ENCODE results near the gene C4orf46. TPM values are rescaled to one million over a fixed set of nuclear protein-coding genes. Genes with fewer than 3 reads are reported as not detected.

C4orf46 gene
- total RNA-seq, 5 donors from 2014 or later (not counting 1 experiment from before 2014, with no cell fraction given): 3.5 to 6.3 (median 4.2) TPM

DNA sequence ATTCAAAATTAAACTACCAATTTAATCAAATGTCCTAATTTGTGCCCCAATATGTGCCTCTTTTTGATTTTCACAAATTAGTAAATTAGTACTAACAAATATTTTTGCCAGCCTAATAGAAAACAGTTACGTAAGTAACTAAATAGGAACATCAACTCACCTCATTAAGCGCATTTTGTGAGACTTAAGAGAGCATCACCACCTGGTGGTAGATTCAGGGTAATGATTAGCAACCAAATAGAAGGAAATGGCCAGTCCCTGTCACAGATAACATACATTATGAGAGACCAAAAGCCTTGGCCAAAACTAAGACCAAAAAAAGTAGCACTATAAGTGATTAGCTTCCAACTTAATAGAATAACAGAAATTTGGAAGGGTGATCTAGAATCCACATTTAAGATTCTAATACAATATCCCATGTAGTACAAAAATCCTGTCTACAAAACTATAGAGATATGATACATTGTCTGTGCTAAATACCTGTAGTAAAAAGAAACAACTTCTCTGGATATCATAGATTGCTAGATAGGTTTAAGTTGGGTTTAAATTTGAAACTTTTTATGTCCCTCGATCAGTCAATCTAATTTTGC, 46.7 kb downstream of the C4orf46 start:
- DNase-seq: peak in 1 of 35 experiments; percentile 42
- Mint-ChIP-seq H3K27me3 (peaks cover 8 to 9% of the 10 kb centered on the region in 2 donors), H3K4me1 (no peaks in the 10 kb centered on the region), H3K36me3 (no peaks in the 10 kb centered on the region), H3K27ac (no peak overlapping the region), H3K9me3 (no peaks in the 10 kb centered on the region), H3K4me3 (no peak overlapping the region)
- ATAC-seq (replicated peaks in 1 of 4): no peak
- ChIA-PET CTCF (interaction anchor here in 1 of 2 donors (1.4 kb wide), 1 partner anchor 370 kb away, joined by 4 read pairs; no protein-coding TSS in a partner anchor), POLR2A (no interaction called here)
- Histone ChIP-seq H3K9me3 (no peaks in the 10 kb centered on the region), H3K4me3 (ENCODE audit: control insufficient read depth in 1 of 2, extremely low read depth in 1 of 2, low read length in 1 of 2) (no peak overlapping the region), H3K36me3 (ENCODE audit: control insufficient read depth in 2 of 2, extremely low read depth in 1 of 2, insufficient read depth in 1 of 2, low read length in 1 of 2) (no peaks in the 10 kb centered on the region), H3K27ac (ENCODE audit: low read length) (no peak overlapping the region), H3K4me1 (ENCODE audit: control insufficient read depth in 1 of 2, extremely low read depth in 1 of 2, insufficient read depth in 2 of 2, low read length in 2 of 2) (no peaks in the 10 kb centered on the region), H3K27me3 (replicated peaks in 1 of 2; ENCODE audit: control insufficient read depth in 2 of 2, extremely low read depth in 1 of 2, insufficient read depth in 2 of 2, low read length in 1 of 2) (peaks cover 0 to 3% of the 10 kb centered on the region in 2 experiments)
- WGBS (ENCODE audit: insufficient coverage): no CpG with 5 or more reads among the region's 3 CpGs

DNA sequence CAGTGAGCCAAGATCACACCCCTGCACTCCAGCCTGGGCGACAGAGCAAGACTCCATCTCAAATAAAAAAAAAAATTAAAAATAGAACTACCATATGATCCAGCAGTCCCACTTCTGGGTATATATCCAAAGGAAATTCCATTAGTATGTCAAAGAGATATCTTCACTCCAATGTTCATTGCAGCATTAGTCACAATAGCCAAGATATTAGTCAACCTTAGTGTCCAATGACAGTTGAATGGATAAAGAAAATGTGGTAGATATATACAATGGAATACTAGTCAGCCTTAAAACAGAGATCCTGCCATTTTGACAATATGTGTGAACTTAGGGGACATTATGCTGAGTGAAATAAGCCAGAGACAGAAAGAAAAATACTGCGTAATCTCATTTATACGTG, 49.4 kb downstream of the C4orf46 start:
- ChIA-PET CTCF (no interaction called here), POLR2A (no interaction called here)
- Mint-ChIP-seq H3K9me3 (no peaks in the 10 kb centered on the region), H3K27ac (no peak overlapping the region), H3K4me1 (no peaks in the 10 kb centered on the region), H3K27me3 (peaks cover 9% of the 10 kb centered on the region in 2 donors), H3K4me3 (no peak overlapping the region), H3K36me3 (no peaks in the 10 kb centered on the region)
- no peaks in the 10 kb centered on the region for H3K36me3 ChIP-seq (ENCODE audit: control insufficient read depth in 2 of 2, extremely low read depth in 1 of 2, insufficient read depth in 1 of 2, low read length in 1 of 2)
- no peak overlapping the region for H3K27ac ChIP-seq (ENCODE audit: low read length)
- H3K27me3 ChIP-seq (replicated peaks in 1 of 2; ENCODE audit: control insufficient read depth in 2 of 2, extremely low read depth in 1 of 2, insufficient read depth in 2 of 2, low read length in 1 of 2): peaks cover 0 to 3% of the 10 kb centered on the region in 2 experiments
- H3K9me3 ChIP-seq: no peaks in the 10 kb centered on the region
- 100% methylated on average over 2 of the region's 3 CpGs for WGBS (ENCODE audit: insufficient coverage)
- no peak for DNase-seq
- no peaks in the 10 kb centered on the region for H3K4me1 ChIP-seq (ENCODE audit: control insufficient read depth in 1 of 2, extremely low read depth in 1 of 2, insufficient read depth in 2 of 2, low read length in 2 of 2)
- no peak for ATAC-seq (replicated peaks in 1 of 4)
- H3K4me3 ChIP-seq (ENCODE audit: control insufficient read depth in 1 of 2, extremely low read depth in 1 of 2, low read length in 1 of 2): no peak overlapping the region

DNA sequence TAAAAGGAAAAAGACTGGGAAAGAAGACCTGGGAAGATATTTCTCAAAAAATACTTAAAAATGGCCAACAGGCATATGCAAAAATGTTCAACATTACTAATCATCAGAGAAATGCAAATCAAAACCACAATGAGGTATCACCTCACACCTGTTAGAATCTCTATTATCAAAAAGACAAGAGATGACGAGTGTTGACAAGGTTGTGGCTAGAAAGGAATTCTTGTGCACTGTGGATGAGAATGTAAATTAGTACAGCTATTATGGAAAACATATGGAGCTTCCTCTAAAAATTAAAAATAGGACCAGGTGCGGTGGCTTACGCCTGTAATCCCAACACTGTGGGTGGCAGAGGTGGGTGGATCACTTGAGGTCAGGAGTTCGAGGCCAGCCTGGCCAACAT, 50.0 kb downstream of the C4orf46 start:
- no peaks in the 10 kb centered on the region for H3K4me1 Mint-ChIP-seq

GRCh38 chr4:158617956-158618355, 53.7 kb downstream of the C4orf46 start:
- ATAC-seq (replicated peaks in 1 of 4): no peak
- ChIA-PET POLR2A (interaction anchor here (0.6 to 0.7 kb wide), 2 partner anchors 19 to 727 kb away, joined by 4 to 5 read pairs; no protein-coding TSS in a partner anchor), CTCF (no interaction called here)
- no peak overlapping the region for H3K27ac ChIP-seq (ENCODE audit: low read length)
- Mint-ChIP-seq H3K4me1 (no peaks in the 10 kb centered on the region), H3K4me3 (no peak overlapping the region), H3K36me3 (no peaks in the 10 kb centered on the region), H3K27ac (no peak overlapping the region), H3K27me3 (peaks cover 17 to 25% of the 10 kb centered on the region in 2 donors), H3K9me3 (no peaks in the 10 kb centered on the region)
- no peaks in the 10 kb centered on the region for H3K9me3 ChIP-seq
- no peaks in the 10 kb centered on the region for H3K36me3 ChIP-seq (ENCODE audit: control insufficient read depth in 2 of 2, extremely low read depth in 1 of 2, insufficient read depth in 1 of 2, low read length in 1 of 2)
- no peak overlapping the region for H3K4me3 ChIP-seq (ENCODE audit: control insufficient read depth in 1 of 2, extremely low read depth in 1 of 2, low read length in 1 of 2)
- no peak for DNase-seq
- peaks cover 0 to 13% of the 10 kb centered on the region in 2 experiments for H3K27me3 ChIP-seq (replicated peaks in 1 of 2; ENCODE audit: control insufficient read depth in 2 of 2, extremely low read depth in 1 of 2, insufficient read depth in 2 of 2, low read length in 1 of 2)
- H3K4me1 ChIP-seq (ENCODE audit: control insufficient read depth in 1 of 2, extremely low read depth in 1 of 2, insufficient read depth in 2 of 2, low read length in 2 of 2): no peaks in the 10 kb centered on the region

More for the DNA sequence above, 50.0 kb downstream of the C4orf46 start:
- Histone ChIP-seq H3K4me3 (ENCODE audit: control insufficient read depth in 1 of 2, extremely low read depth in 1 of 2, low read length in 1 of 2) (no peak overlapping the region), H3K9me3 (no peaks in the 10 kb centered on the region), H3K36me3 (ENCODE audit: control insufficient read depth in 2 of 2, extremely low read depth in 1 of 2, insufficient read depth in 1 of 2, low read length in 1 of 2) (no peaks in the 10 kb centered on the region), H3K27me3 (replicated peaks in 1 of 2; ENCODE audit: control insufficient read depth in 2 of 2, extremely low read depth in 1 of 2, insufficient read depth in 2 of 2, low read length in 1 of 2) (peaks cover 0 to 4% of the 10 kb centered on the region in 2 experiments), H3K27ac (ENCODE audit: low read length) (no peak overlapping the region), H3K4me1 (ENCODE audit: control insufficient read depth in 1 of 2, extremely low read depth in 1 of 2, insufficient read depth in 2 of 2, low read length in 2 of 2) (no peaks in the 10 kb centered on the region)
- no peaks in the 10 kb centered on the region for H3K9me3 Mint-ChIP-seq
- H3K27me3 Mint-ChIP-seq: peaks cover 7 to 9% of the 10 kb centered on the region in 2 donors
- ChIA-PET CTCF (no interaction called here), POLR2A (no interaction called here)
- WGBS (ENCODE audit: insufficient coverage): no CpG with 5 or more reads among the region's 4 CpGs
- DNase-seq (no peak), ATAC-seq (replicated peaks in 1 of 4) (no peak)
- no peak overlapping the region for H3K4me3 Mint-ChIP-seq
- H3K36me3 Mint-ChIP-seq: no peaks in the 10 kb centered on the region
- H3K27ac Mint-ChIP-seq: no peak overlapping the region

Other genes starting within 250 kb of the C4orf46 start
- gene RXFP1, start 150.0 kb downstream of the C4orf46 start, total RNA-seq: not detected
- gene ETFDH, start 409 bp upstream of the C4orf46 start, total RNA-seq: 10 to 100 TPM in 4 of 5 donors, 1 to 10 TPM in 1; 7.2 to 23.8 (median 14.3) TPM
- gene PPID, start 51.5 kb upstream of the C4orf46 start, total RNA-seq: 10 to 100 TPM; 14.6 to 28.3 (median 26.2) TPM
- 10 to 100 TPM in 3 of 5 donors, 1 to 10 TPM in 2; 6.7 to 11.1 (median 10.7) TPM for gene FNIP2, start 97.1 kb upstream of the C4orf46 start, total RNA-seq